ENCODE results near the gene CPAMD8.
"Not testable (repeated sequence)": the region's sequence is repeated elsewhere in the genome, so short reads cannot be mapped to it uniquely, and the experiment has no call there.

DNA sequence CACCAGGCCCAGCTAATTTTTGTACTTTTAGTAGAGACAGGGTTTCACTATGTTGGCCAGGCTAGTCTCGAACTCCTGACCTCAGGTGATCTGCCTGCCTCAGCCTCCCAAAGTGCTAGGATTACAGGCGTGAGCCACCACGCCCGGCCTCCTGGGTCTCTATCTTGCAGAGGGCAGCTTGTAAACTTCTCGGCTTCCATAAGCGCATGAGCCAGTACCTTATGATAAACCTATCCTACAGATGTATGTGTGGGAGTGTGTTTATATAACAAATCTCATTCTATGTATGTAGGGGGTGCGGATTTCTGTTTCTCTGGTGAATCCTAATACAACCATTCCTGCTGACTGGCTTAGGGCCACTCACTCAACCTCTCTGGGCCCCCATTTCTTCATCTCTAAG, 86.5 kb downstream of the CPAMD8 start:
- TF ChIP-seq, protein P1, sequence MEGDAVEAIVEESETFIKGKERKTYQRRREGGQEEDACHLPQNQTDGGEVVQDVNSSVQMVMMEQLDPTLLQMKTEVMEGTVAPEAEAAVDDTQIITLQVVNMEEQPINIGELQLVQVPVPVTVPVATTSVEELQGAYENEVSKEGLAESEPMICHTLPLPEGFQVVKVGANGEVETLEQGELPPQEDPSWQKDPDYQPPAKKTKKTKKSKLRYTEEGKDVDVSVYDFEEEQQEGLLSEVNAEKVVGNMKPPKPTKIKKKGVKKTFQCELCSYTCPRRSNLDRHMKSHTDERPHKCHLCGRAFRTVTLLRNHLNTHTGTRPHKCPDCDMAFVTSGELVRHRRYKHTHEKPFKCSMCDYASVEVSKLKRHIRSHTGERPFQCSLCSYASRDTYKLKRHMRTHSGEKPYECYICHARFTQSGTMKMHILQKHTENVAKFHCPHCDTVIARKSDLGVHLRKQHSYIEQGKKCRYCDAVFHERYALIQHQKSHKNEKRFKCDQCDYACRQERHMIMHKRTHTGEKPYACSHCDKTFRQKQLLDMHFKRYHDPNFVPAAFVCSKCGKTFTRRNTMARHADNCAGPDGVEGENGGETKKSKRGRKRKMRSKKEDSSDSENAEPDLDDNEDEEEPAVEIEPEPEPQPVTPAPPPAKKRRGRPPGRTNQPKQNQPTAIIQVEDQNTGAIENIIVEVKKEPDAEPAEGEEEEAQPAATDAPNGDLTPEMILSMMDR (IDR thresholded peaks at IDR 0.05) = not testable (repeated sequence)
- TF ChIP-seq POLR2A (IDR thresholded peaks at IDR 0.05) = not testable (repeated sequence)
